ENCODE results near the gene NSUN6.
A peak's percentile ranks its signal among the peaks of the same experiment; 100 is the strongest.

NSUN6 gene

GRCh38 chr10:18651324-18652007 lies at the start of gene NSUN6:
Gene NSUN6, minus strand, starts transcription at chr10:18651587. Its CDS starts 384 bp downstream, at chr10:18651203.
- DNase-seq, result peak; percentile 81

DNA sequence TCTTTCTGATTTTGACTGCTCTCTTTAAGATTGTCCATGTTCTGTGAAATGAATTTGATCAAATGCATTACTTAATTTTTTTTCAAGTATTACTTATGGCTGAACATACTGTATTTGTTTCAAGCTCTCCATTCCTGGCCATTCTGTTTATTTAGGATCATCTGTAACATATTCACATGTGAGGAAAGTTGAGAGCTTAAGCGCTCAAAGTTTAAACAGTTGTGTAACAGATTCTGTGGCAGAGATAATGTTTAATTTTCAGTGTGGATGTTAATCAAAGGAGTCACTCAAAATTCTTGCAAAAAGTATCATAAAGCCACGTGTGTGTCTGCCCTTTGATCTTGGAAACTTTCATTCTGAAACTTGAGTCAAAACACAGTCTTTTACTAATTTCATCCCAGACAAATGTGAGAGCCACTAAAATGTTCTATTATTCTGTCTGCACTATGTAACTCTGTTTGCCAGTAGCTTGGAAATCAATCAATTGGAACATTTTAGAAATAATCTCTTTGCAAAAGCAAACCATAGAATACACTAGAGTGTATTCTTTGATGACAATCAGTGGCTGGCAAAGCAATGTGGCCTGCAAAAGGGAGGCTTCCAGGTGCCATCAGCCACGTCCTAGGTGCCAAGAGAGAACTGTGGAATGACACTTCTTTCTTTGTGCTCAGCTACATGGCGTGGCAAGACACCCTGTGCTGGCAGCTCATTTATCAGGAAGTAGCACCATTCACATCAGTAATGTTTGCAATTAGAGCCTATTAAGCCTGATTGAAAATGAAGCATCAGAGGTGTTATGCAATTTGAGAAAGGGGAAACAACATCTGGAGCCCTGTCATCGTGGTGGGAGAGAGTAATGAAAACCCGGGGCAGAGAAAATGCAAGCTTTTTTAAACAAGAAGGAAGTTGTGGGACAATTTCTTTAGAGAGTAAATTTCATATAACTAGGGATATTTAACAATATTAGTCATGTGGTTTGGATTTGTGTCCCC lies 48.8 kb upstream of the NSUN6 start:
- no peak for DNase-seq

GRCh38 chr10:18690541-18690940 lies 39.2 kb upstream of the NSUN6 start:
- DNase-seq, result no peak

- peak; percentile 49 for DNase-seq
These were observed 38.1 kb upstream of the NSUN6 start for GRCh38 chr10:18689498-18689897.

DNA sequence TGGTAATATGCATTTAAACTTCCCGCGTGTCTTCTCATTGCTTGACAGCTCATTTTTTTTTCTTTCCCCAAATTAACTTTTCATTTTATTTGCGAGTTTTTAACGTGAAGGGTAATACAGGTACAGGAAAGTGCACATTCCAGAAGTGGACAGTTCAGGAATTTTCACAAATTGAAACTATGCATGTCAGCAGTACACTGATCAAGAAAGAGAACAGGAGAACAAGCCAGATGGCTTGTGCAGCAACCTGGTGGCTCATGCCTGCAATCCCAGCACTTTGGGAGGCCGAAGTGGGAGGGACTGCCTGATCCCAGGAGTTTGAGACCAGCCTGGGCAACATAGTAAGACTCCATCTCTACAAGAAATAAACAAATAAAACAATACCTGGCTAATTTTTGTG lies 36.3 kb upstream of the NSUN6 start:
- DNase-seq, result no peak

DNA sequence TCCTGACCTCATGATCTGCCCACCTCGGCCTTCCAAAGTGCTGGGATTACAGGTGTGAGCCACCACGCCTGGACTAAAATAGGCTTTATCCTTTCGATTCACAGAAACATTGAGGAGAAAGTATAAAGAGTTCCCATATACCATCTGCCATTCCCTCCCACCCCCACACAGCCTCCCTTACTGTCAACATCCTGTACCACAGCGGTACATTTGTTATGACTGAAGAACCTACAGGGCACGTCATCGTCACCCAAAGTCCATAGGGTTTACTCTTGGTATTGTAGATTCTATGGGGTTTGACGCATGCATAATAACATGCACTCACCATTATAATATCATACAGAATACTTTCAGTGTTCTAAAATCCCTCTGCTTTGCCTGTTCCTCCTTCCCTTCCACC lies 35.8 kb upstream of the NSUN6 start:
- no peak for DNase-seq

DNA sequence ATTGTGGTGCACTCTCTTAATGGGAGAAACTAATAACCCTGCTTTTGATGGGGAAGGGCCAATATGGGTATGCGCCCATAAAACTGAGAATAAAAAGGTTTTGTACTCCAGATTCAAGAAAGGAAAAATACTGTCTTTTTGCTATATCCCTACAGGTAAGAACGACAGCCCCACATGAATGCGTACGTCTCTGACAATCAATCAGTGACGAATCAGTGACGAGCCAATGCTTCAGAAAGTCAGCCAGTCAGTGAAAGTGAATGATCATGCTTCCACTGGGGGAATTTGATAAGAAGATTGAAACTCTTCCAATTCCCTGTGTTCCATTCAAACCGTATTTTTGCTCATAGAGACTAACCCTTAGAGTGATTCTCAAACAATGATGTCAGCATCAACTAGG lies 34.2 kb upstream of the NSUN6 start:
- DNase-seq, result no peak

DNA sequence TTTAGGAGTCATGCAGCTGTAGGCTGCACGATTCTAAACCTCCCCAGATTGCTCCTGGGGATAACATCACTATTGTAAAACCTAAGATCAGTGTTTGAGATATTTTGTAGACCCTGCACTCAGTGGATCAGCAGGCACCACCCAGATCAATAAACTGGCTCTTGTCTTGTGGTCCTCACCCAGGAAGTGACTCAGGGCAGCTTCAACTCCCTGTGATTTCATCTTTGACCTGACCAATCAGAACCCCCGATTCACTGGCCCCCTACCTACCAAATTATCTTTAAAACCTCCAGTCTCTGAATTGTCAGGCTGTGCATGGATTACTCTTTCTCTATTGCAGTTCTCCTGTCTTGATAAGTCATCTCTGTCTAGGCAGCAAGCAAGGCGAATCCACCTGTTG lies 33.6 kb upstream of the NSUN6 start:
- no peak for DNase-seq

GRCh38 chr10:18684416-18684815 lies 33.0 kb upstream of the NSUN6 start:
- peak; percentile 32 for DNase-seq

DNA sequence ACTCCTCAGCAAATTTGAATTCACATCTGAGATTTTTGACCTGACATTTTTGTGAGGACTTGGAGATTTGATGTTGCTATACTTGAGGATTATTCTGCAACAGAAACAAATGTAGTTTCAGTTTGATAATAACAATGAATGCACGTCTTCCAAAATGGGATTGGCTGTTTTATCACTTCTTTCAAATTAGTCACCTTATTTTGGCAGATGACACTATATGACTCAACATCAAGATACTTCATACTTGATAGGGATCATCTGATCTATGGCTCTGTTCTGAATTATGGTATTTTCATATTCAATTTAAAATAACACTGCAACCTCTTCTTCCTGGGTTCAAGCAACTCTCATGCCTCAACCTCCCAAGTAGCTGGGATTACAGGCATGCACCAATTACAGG lies 32.0 kb upstream of the NSUN6 start:
- peak; percentile 79 for DNase-seq

DNA sequence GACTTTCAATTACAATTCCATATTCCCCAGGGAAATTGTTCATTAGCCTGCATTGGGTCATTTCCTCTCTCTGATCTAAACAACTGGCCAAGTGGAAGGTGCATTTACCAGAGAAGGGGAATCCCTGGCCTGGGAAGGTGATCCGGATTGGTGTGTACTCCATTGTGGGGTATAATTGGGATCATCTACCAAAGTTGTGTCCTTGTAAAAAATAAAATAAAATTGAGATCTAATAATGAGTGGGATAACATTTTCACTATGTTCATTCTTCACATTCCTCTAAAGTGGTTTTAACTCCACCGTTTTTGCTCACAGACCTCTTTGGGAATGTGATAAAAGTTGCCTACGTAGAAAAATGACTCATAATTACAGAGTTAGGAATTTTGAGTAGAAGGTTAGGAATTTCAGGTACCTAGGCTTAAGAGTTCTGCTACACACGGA lies 30.6 kb upstream of the NSUN6 start:
- peak; percentile 81 for DNase-seq

DNA sequence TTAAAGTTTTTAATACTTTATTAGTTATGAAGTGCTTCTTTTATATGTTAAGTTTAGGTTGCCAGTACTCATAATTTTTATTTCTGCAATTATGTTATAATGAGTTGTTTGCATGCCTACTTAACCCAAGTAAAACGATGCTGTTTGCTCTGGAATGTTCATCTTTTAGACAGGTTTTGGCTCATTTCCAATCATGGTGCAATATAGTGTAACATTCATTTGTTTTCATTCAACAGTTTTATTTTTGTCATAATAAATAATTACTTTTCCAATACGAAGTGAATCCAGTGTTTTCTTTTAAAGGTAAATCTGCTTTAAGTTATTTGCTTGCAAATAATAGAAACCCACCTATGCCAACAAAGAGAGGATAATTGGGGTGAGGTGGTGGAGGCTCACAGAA lies 30.0 kb upstream of the NSUN6 start:
- DNase-seq, result peak; percentile 70

DNA sequence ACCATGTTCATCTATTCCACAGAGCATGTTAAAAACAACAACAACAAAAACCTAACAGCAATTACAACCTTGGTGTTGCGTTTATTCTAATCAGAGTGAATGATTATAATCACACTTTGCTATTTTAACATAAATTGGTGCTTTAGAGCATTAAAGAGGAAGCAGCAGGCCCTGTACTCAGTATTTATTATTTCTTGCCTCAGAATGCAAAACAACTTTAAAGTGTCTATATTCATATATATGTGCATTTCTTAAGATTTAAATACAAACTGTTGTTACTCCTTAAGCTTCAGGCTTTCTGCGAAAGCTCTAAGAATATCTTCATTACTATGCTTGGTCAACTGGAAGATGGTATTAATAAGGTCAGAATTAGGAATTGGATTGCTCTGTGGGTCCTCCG lies 29.4 kb upstream of the NSUN6 start:
- no peak for DNase-seq

- no peak for DNase-seq
These were observed 23.9 kb upstream of the NSUN6 start for GRCh38 chr10:18675086-18675801.

- DNase-seq, result no peak
These were observed 16.6 kb upstream of the NSUN6 start for GRCh38 chr10:18668026-18668425.

- peak; percentile 83 for DNase-seq
These were observed 15.4 kb upstream of the NSUN6 start for GRCh38 chr10:18666810-18667209.

DNA sequence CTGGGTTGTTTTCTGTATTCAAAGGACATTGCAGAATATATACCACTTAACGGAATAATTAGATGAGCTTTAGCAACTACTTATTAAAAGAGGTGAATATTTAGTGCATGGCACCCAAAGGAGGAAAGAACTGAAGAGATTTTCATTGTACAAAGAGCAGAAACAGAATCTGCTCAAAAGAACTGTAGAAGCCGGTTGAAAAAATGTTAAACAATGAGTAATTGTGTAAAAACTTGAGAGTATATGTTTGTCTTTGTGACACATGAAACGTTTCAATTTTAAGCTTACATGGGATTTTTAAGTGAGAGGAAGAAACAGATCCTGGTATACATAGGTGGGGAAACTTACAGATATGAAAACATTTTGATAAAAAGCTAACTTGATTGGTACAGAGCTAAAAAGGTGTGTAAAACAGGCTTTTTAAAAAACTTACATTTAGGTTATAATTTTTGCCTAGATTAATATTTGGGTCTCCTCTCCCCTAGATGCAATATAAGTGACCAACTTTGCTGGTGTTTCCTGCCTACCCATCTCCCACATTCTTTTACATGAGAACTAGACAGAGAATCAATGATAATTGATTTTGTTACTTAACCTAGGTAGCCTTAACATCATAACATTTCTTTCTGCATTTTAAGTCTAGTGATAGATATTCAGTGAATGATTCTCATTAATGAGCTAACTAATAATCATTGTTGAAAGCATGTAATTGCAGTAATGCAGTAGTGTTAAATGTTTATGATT lies 14.6 kb upstream of the NSUN6 start:
- DNase-seq, result peak; percentile 29

- no peak for DNase-seq
These were observed 13.6 kb upstream of the NSUN6 start for GRCh38 chr10:18664841-18665478.

DNA sequence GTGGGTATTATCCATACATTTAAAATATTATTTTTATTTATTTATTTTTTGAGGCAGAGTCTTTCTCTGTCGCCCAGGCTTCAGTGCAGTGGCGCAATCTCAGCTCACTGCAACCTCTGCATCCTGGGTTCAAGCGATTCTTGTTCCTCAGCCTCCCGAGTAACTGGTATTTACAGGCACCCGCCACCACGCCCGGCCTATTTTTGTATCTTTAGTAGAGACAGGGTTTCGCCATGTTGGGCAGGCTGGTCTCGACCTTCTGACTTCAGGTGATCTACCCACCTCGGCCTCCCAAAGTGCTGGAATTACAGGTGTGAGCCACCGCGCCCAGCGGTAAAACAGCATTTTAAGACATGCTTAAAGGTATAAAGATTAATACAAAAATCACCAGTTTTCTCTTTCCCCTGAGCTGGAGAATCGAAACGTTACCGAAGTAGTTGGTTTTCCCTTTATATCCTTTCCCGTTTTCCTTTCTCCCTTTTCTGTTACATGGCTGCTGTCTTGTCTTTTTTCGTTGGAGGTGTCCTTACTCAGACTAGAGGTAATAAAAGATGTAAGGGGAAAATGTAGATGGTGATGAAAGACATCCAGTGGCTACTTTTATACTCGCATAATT lies 9.5 kb upstream of the NSUN6 start:
- no peak for DNase-seq

- DNase-seq, result no peak
These were observed 8.6 kb upstream of the NSUN6 start for GRCh38 chr10:18659819-18660535.

Data from fibroblast of upper back skin (primary cell).